Gastrocnemius medialis (tissue), 4 donors: ENCODE measurements around the gene GATA2. TPM values are rescaled to one million over a fixed set of nuclear protein-coding genes. Genes with fewer than 3 reads are reported as not detected.

Experiments
- ATAC-seq, 2 donors: fragments of 150-250 bp; one replicate each; pipeline ENCODE4 v1.9.1; 2016
- DNase-seq, 2 donors: peaks; one replicate each; pipeline ENCODE4 v3.0.0-alpha.2; 2019
- H3K27ac ChIP-seq, 4 donors: fragments of 200-600 bp; sonication (generic); 1 replicate in 1 of 4; 2 replicates in 3 of 4; pipeline ENCODE4 v1.5.1; 2016 to 2018; ENCODE audit warnings: mild to moderate bottlenecking in 2 of 4, moderate library complexity in 1 of 4
- H3K27me3 ChIP-seq, 3 donors: fragments of 200-600 bp; sonication (generic) in 2 of 3; 1 replicate in 1 of 3; 2 replicates in 2 of 3; pipeline versions ENCODE4 v1.5.1 to v1.6.0; 2016 to 2019; ENCODE audit warnings: mild to moderate bottlenecking in 1 of 3, moderate library complexity in 1 of 3
- H3K36me3 ChIP-seq, 2 donors: fragments of 200-600 bp; sonication (generic) in 1 of 2; one replicate each; pipeline ENCODE4 v1.5.1; 2017 to 2018
- H3K4me1 ChIP-seq, 2 donors: fragments of 200-600 bp; sonication (generic) in 1 of 2; one replicate each; pipeline ENCODE4 v1.5.1; 2016 to 2017; ENCODE audit warnings: mild to moderate bottlenecking in 2 of 2
- H3K4me3 ChIP-seq, 4 donors: fragments of 200-600 bp; sonication (generic) in 3 of 4; 1 replicate in 1 of 4; 2 replicates in 3 of 4; pipeline ENCODE4 v1.5.1; 2016 to 2019; ENCODE audit warnings: mild to moderate bottlenecking in 2 of 4
- H3K9me3 ChIP-seq, 3 donors: fragments of 200-600 bp; sonication (generic) in 2 of 3; 1 replicate in 1 of 3; 2 replicates in 2 of 3; pipeline ENCODE4 v1.5.1; 2016 to 2019
- CTCF ChIP-seq, 5 experiments: fragments of 450-650 bp in 3 of 5; fragments of 200-600 bp in 2 of 5; sonication (generic) in 2 of 5; IDR thresholded peaks in 4 of 5; conservative IDR thresholded peaks in 1 of 5; 1 replicate in 4 of 5; 2 replicates in 1 of 5; pipeline ENCODE4 v1.5.1; 2016 to 2019; ENCODE audit warnings: antibody characterized with exemption in 5 of 5, mild to moderate bottlenecking in 3 of 5, moderate library complexity in 3 of 5
- POLR2A ChIP-seq, 2 donors: fragments of 450-650 bp; IDR thresholded peaks; one replicate each; pipeline ENCODE4 v1.6.1; 2017; ENCODE audit warnings: antibody characterized with exemption in 2 of 2, mild to moderate bottlenecking in 2 of 2, moderate library complexity in 2 of 2
- in situ Hi-C, 4 donors: fragments of 200-750 bp; cut with MboI; loops; one replicate each; pipeline versions ENCODE4 v1.15.0 to v1.8.0; 2017; ENCODE audit warnings: low sequenced_read_pairs in 4 of 4
- intact Hi-C: fragments of 100-400 bp; cut with DNase I; formaldehyde crosslinking; loops from one replicate; pipeline ENCODE4 v1.15.1; 2023; ENCODE audit warnings: low total_unique reads
- total RNA-seq, 4 donors: library from RNA; depleted of rRNA; stranded (reverse); fragments of >200 nt; gene quantifications; one replicate each; pipeline versions ENCODE4 v1.1.0 to v1.2.3, GENCODE V29; 2016

The GATA2 gene
- total RNA-seq, 4 donors from 2014 or later: 9.0 to 14.4 (median 12.7) TPM

GRCh38 chr3:128489927-128490649 lies 2.9 kb downstream of the GATA2 start:
- no peak for DNase-seq
- peaks cover 22 to 49% of the 10 kb centered on the region in 2 donors for H3K4me1 ChIP-seq

GRCh38 chr3:128489674-128489926 lies 3.4 kb downstream of the GATA2 start:
- Histone ChIP-seq H3K4me1 (peaks cover 22 to 49% of the 10 kb centered on the region in 2 donors), H3K9me3 (no peaks in the 10 kb centered on the region), H3K36me3 (no peaks in the 10 kb centered on the region), H3K4me3 (peak overlapping the region; percentile 66 to 85 (median 68)), H3K27me3 (peaks cover 96 to 99% (median 98%) of the 10 kb centered on the region in 3 donors), H3K27ac (peak overlapping the region; percentile 67 to 81 (median 78))
- in situ Hi-C loops (loop anchor here in 1 of 4 donors (25.0 kb wide), 1 partner anchor 402 kb away; no protein-coding TSS in a partner anchor), intact Hi-C loops (loop anchor here (5.0 to 10.0 kb wide), 2 partner anchors 85 to 118 kb away; no protein-coding TSS in a partner anchor)
- TF ChIP-seq CTCF (IDR thresholded peaks at IDR 0.05 in 4 of 5, conservative IDR thresholded peaks at IDR 0.05 in 1 of 5) (no peak), POLR2A (IDR thresholded peaks at IDR 0.05) (no peak)
- ATAC-seq (no peak), DNase-seq (no peak)

More at GRCh38 chr3:128489927-128490649, 2.9 kb downstream of the GATA2 start:
- no peak for TF ChIP-seq POLR2A (IDR thresholded peaks at IDR 0.05)
- TF ChIP-seq CTCF (IDR thresholded peaks at IDR 0.05 in 4 of 5, conservative IDR thresholded peaks at IDR 0.05 in 1 of 5): peak in 2 of 5 experiments; percentile 9 to 16
- in situ Hi-C loops: loop anchor here in 1 of 4 donors (25.0 kb wide), 1 partner anchor 403 kb away; no protein-coding TSS in a partner anchor
- peaks cover 97 to 99% (median 98%) of the 10 kb centered on the region in 3 donors for H3K27me3 ChIP-seq
- ATAC-seq: peak in 1 of 2 donors; percentile 18
- no peaks in the 10 kb centered on the region for H3K36me3 ChIP-seq
- intact Hi-C loops: loop anchor here (5.0 to 10.0 kb wide), 2 partner anchors 85 to 117 kb away; no protein-coding TSS in a partner anchor
- H3K27ac ChIP-seq: peak overlapping the region; percentile 67 to 81 (median 78)
- no peaks in the 10 kb centered on the region for H3K9me3 ChIP-seq
- H3K4me3 ChIP-seq: peak overlapping the region; percentile 66 to 85 (median 68)

- ATAC-seq: peak; percentile 26 to 29
- no peak for DNase-seq
- intact Hi-C loops: loop anchor here (5.0 to 10.0 kb wide), 2 partner anchors 86 to 118 kb away; no protein-coding TSS in a partner anchor
- Histone ChIP-seq H3K36me3 (no peaks in the 10 kb centered on the region), H3K27ac (peak overlapping the region; percentile 67 to 81 (median 78)), H3K4me1 (peaks cover 22 to 49% of the 10 kb centered on the region in 2 donors), H3K27me3 (peaks cover 91 to 100% (median 100%) of the 10 kb centered on the region in 3 donors), H3K4me3 (peak overlapping the region; percentile 66 to 85 (median 68)), H3K9me3 (no peaks in the 10 kb centered on the region)
- no peak for TF ChIP-seq CTCF (IDR thresholded peaks at IDR 0.05 in 4 of 5, conservative IDR thresholded peaks at IDR 0.05 in 1 of 5)
- peak; percentile 32 to 58 for TF ChIP-seq POLR2A (IDR thresholded peaks at IDR 0.05)
- in situ Hi-C loops: loop anchor here in 1 of 4 donors (25.0 kb wide), 1 partner anchor 402 kb away; no protein-coding TSS in a partner anchor
Measured at GRCh38 chr3:128488991-128489673, 3.9 kb downstream of the GATA2 start.

GRCh38 chr3:128488636-128488990 lies 4.4 kb downstream of the GATA2 start:
- Histone ChIP-seq H3K27ac (peak overlapping the region; percentile 67 to 81 (median 78)), H3K36me3 (no peaks in the 10 kb centered on the region), H3K4me1 (peaks cover 22 to 49% of the 10 kb centered on the region in 2 donors), H3K9me3 (no peaks in the 10 kb centered on the region), H3K27me3 (peaks cover 91 to 100% (median 100%) of the 10 kb centered on the region in 3 donors), H3K4me3 (peak overlapping the region; percentile 66 to 85 (median 68))
- intact Hi-C loops: loop anchor here (5.0 to 10.0 kb wide), 2 partner anchors 86 to 119 kb away; no protein-coding TSS in a partner anchor
- in situ Hi-C loops: loop anchor here in 1 of 4 donors (25.0 kb wide), 1 partner anchor 401 kb away; no protein-coding TSS in a partner anchor
- TF ChIP-seq CTCF (IDR thresholded peaks at IDR 0.05 in 4 of 5, conservative IDR thresholded peaks at IDR 0.05 in 1 of 5): no peak
- no peak for TF ChIP-seq POLR2A (IDR thresholded peaks at IDR 0.05)
- no peak for ATAC-seq
- no peak for DNase-seq
